Activated CD8-positive, alpha-beta memory T cell treated with anti-CD3 and anti-CD28 coated beads, Interleukin-2, amount 50 U/mL, for 24 hours (primary cell): Measurements from ENCODE around the gene BANF2.
"Not testable (repeated sequence)": the region's sequence is repeated elsewhere in the genome, so short reads cannot be mapped to it uniquely, and the experiment has no call there.

ENCODE experiments used
- DNase-seq: peaks from one replicate; pipeline ENCODE4 v3.0.0-alpha.2; 2020; ENCODE audit errors: extremely low read depth

Gene BANF2

GRCh38 chr20:17683218-17684076 is 16.3 kb upstream of the BANF2 start:
- no peak for DNase-seq

GRCh38 chr20:17684077-17684888 is 15.5 kb upstream of the BANF2 start:
- no peak for DNase-seq

DNA sequence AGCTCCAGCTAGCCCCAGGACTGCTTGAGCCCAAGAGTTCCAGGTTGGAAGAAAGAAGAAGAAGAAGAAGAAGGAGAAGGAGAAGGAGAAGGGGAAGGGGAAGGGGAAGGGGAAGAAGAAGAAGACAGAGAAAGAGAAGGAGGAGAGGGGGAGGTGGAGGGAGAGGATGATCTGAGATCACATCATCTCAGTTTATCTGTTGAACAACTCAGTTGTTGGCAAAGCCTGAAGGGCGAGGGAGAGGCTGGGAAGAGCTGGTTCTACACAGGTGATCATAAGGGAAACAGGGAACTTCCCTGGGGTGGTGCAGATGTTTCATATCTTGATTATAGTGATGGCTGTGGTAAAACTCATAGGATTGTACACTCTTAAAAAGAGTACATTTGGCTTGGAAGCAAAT is 14.6 kb upstream of the BANF2 start:
- DNase-seq = no peak

- no peak for DNase-seq
Observed at GRCh38 chr20:17687800-17688199, 12.0 kb upstream of the BANF2 start.

DNA sequence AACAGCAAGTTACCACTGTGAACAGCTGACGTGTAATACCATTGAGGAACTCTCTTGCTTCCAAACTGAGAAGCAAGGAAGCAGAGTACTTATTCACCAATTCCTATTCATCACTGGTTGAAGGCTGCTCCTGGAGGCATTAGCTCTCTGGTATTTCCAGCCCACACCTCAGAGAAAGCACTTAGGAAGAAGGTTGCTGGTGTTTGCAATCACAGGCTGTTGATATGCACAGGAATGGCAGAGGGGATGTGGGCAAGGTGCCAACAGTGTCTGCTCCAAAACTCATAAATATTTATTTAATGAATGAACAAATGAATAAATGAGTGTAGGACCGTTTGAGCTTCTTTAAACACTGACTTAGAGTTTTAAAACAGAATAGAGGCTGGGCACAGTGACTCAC is 10.8 kb upstream of the BANF2 start:
- DNase-seq = no peak

DNA sequence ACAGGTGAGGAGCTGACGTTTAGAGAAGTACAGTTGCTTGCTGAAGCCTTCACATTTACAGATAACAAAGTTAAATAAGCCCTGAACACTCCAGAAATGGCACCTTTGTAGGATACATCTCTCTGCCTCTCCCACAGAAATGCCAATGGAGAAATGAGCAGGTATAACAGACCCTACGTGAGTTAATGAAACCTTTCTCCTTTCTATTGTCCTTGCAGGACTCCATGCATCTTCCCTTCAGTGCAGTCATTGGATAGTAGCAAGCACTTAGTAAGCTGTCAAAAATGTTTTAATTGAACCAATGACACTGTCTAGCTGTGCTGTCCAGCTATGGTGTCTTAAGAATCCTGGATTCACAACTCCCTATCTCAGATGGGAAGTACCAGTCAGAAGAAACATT is 9.6 kb upstream of the BANF2 start:
- no peak for DNase-seq

DNA sequence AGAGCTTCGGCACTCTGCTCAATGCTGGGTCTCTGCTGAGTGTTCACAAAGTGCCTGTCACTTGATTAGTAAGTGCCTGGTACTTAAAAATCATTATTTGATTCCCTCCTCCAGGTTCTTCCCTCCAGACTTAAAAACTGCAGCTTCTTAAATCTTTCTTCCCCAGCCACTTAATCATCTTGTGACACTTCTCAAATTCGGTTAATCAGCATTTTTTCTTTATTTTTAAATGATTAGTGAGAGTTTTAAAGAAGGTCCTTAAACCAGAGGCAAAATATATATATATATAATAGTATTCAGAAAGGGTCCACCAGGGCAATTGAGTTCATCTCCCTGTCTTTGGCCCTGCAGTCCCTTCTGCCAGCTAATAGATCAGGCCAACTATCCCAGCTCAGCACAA is 8.0 kb upstream of the BANF2 start:
- DNase-seq = no peak

DNA sequence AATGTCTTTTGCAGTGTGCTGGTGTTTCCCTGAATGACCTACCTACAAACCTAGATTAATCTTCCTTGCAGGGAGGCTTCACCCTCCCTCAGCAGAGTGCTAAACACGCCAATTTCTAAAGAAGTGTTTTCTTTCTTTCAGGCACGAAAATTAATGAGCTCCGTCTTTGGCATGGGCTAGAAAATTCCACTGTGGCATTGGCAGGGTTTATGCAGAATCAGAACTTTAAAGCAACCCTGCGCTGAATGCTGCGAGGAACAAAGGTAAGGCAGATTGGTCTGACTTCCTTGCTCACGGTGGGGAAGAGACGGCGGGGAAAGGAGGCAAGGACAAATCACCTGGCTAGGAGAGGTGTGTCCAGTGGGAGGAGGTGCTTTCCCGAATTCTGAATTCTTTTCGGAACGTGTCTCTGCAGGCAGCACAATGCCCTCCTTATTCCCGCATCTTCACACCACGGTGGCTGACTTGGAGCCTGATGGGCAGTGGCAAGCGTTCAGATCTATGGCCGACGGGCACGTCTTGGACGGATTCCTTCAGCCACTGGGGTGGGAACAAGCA is 6.2 kb upstream of the BANF2 start:
- no peak for DNase-seq

GRCh38 chr20:17694767-17695166 is 5.0 kb upstream of the BANF2 start:
- no peak for DNase-seq

GRCh38 chr20:17696287-17696686 is 3.5 kb upstream of the BANF2 start:
- DNase-seq = no peak

DNA sequence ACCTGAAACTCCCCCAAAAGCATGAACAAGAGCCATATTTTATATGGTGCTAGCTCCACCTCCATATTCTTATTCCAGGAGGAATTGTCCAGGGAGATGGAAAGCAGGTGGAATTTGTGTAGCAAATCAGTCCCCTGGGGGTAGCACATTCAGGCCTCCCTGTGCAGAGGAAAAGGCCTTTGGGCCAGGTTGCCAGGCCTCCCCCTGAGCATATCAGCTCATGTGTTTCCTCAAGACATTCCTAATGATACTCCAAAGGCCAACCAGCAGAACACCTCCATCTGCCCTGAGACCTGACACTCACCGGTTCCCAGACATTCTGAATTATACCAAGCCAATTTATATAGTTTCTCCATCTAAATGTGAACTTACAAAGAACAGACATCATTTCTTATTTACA is 2.6 kb upstream of the BANF2 start:
- DNase-seq = no peak

- no peak for DNase-seq
Observed at GRCh38 chr20:17698384-17698783, 1.4 kb upstream of the BANF2 start.

GRCh38 chr20:17700637-17701036 is 871 bp downstream of the BANF2 start:
- DNase-seq = no peak

DNA sequence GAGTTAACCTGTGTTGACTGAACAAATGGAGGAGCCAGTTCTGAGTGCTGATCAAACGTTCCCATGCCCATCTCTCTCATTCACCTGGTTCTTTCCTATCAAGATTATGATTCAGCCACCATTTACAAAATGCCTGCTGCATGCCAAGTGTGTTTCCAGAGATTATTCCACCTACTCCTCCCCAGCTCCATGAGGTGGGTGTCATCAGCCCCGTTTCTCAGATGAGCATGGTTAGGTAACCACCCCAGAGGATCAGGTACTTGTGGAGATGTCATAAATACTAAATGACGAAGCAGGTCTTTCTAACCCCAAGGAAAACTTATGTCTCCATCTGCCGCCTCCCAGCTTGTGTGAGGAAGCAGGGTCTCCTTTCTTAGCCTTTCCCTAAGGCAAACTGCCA is 2.1 kb downstream of the BANF2 start:
- no peak for DNase-seq

- DNase-seq = no peak
Observed at GRCh38 chr20:17704589-17705317, 5.0 kb downstream of the BANF2 start.

- no peak for DNase-seq
Observed at GRCh38 chr20:17705916-17706315, 6.2 kb downstream of the BANF2 start.

- no peak for DNase-seq
Observed at GRCh38 chr20:17706632-17707031, 6.9 kb downstream of the BANF2 start.

DNA sequence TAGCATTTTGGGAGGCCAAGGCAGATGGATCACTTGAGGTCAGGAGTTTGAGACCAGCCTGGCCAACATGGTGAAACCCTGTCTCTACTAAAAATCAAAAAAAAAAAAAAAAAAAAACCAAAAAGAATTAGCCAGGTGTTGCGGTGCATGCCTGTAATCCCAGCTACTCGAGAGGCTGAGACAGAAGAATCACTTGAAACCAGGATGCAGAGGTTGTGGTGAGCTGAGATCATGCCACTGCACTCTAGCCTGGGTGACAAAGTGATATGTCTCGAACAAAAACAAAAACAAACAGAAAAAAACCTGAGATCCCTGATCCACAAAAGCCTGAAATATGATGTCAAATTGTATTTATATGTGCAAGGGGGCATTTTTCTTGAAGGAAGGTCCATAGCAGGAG is 8.2 kb downstream of the BANF2 start:
- DNase-seq = not testable (repeated sequence)

DNA sequence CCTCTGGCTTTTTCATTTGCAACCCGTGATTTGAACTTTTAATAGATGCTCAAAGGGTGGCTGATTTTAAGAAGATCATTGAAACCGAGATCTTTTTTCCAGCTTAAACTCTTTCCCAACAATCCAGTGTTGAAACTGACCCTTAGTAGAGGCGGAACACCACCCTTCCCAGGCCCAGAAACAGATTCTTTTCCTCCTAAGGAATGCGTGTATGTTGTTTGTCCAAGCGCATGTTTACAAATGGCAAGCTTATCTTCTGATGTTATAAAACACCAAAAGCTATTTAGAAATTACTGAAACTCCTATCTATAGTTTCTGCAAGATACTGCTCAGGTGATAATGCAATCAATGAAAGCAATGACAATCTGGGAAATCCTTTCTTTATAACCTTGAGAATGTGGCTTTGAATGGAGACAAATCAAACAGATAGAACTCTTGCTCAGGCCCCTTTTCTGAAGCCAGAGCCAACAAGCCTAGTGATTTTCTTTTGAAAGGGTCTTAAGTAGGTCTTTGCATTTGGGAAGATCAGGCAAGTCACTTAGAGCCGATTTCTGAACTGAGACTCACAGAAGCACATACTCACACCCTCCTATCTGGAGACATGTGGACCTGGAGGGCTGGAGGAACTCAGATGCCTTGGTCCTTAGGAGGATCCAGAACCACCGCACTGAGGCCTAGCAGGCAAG is 9.1 kb downstream of the BANF2 start:
- DNase-seq = no peak

- no peak for DNase-seq
Observed at GRCh38 chr20:17709361-17710293, 9.9 kb downstream of the BANF2 start.
